GM12878 (cell line): Measurements from ENCODE around the gene SESN3.

Source experiments
- CTCF ChIP-seq, 3 experiments: IDR thresholded peaks in 2 of 3; conservative IDR thresholded peaks in 1 of 3; 2 replicates each; pipeline ENCODE4 v1.5.1; 2011; ENCODE audit warnings: low read depth in 3 of 3, low read length in 3 of 3, mild to moderate bottlenecking in 3 of 3, control low read depth in 2 of 3, moderate library complexity in 2 of 3, inconsistent platforms in 1 of 3, mixed read lengths in 1 of 3; ENCODE audit not compliant: control insufficient read depth in 2 of 3, insufficient read depth in 1 of 3; ENCODE audit errors: extremely low read depth in 1 of 3
- IKZF1 ChIP-seq: fragments of 450-650 bp; conservative IDR thresholded peaks from 2 replicates; pipeline ENCODE4 v1.6.1; 2017; ENCODE audit warnings: antibody characterized with exemption, mild to moderate bottlenecking
- MYC ChIP-seq: IDR thresholded peaks from 2 replicates; pipeline ENCODE4 v1.6.1; 2011; ENCODE audit warnings: mild to moderate bottlenecking, low read length, moderate library complexity, inconsistent platforms; ENCODE audit not compliant: insufficient read depth, insufficient replicate concordance, insufficient read length, severe bottlenecking
- POLR2A ChIP-seq: IDR thresholded peaks from 2 replicates; pipeline ENCODE4 v1.6.1; 2011; ENCODE audit warnings: low read depth, mild to moderate bottlenecking, low read length
- TF ChIP-seq, protein P1 (sequence below): IDR thresholded peaks from 2 replicates; pipeline ENCODE4 v1.6.1; 2012; ENCODE audit warnings: low read depth, low read length, improper control_type of control experiment

- TF ChIP-seq CTCF (IDR thresholded peaks at IDR 0.05 in 2 of 3, conservative IDR thresholded peaks at IDR 0.05 in 1 of 3; ENCODE audit: control insufficient read depth in 2 of 3, extremely low read depth in 1 of 3, insufficient read depth in 1 of 3, low read depth in 3 of 3, low read length in 3 of 3) (no peak), IKZF1 (no peak), MYC (no peak), POLR2A (no peak)
- TF ChIP-seq, protein P1, sequence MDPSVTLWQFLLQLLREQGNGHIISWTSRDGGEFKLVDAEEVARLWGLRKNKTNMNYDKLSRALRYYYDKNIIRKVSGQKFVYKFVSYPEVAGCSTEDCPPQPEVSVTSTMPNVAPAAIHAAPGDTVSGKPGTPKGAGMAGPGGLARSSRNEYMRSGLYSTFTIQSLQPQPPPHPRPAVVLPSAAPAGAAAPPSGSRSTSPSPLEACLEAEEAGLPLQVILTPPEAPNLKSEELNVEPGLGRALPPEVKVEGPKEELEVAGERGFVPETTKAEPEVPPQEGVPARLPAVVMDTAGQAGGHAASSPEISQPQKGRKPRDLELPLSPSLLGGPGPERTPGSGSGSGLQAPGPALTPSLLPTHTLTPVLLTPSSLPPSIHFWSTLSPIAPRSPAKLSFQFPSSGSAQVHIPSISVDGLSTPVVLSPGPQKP = no peak
These were observed 69.8 kb downstream of the SESN3 start for GRCh38 chr11:95161248-95161647.
